K562 (cell line): Measurements from ENCODE around the gene ORC2. TPM values are rescaled to one million over a fixed set of nuclear protein-coding genes. Genes with fewer than 3 reads are reported as not detected.

Experiments
- ATAC-seq: fragments of 200-7000 bp; cut with Tn5 transposase; 3 replicates; pipeline ENCODE4 v1.9.1; 2020; ENCODE audit warnings: moderate library complexity
- BruUV-seq: library from RNA; stranded (reverse); fragments of 400-500 nt; replicated peaks from 2 replicates; lab custom pipeline; 2021; lab: Mats Ljungman, UMichigan
- CTCF ChIA-PET: fragments of 300-600 bp; formaldehyde crosslinking; extraction: SDS; loops from one replicate; lab custom pipeline; 2021; ENCODE audit warnings: low intra/inter-chr PET ratio; lab: Yijun Ruan, JAX
- POLR2A ChIA-PET: fragments of 300-600, 350-650 bp; sonication (Branson Sonifier 250); formaldehyde crosslinking; extraction: SDS; loops from one replicate; lab custom pipeline; 2021; ENCODE audit warnings: antibody characterized with exemption, inconsistent platforms; lab: Yijun Ruan, JAX
- DNase-seq, 4 experiments: peaks; one replicate each; pipeline versions ENCODE4 v3.0.0 to v3.0.0-alpha.2; 2011 to 2018; ENCODE audit warnings: low spot score in 3 of 4, mixed read lengths in 3 of 4; ENCODE audit errors: extremely low read depth in 1 of 4
- FAIRE-seq: peaks from 2 replicates; lab custom pipeline; 2011; peaks lifted over from hg19 to GRCh38; lab: Jason Lieb, UNC
- H2AFZ ChIP-seq: 2 replicates; pipeline ENCODE4 v1.6.0; 2011; ENCODE audit warnings: low read depth, low read length, control low read depth, inconsistent platforms
- H3K27ac ChIP-seq: fragments of 200-600 bp; 3 replicates; pipeline ENCODE4 v1.8.0; 2011; ENCODE audit warnings: low read depth, mild to moderate bottlenecking, control low read depth, inconsistent platforms, low read length, moderate library complexity, mixed read lengths; ENCODE audit errors: extremely low read depth
- H3K27me3 ChIP-seq, 2 experiments: fragments of 300-600 bp in 1 of 2; 2 replicates in 1 of 2; 3 replicates in 1 of 2; pipeline versions ENCODE4 v1.6.0 to v1.8.0; 2011; ENCODE audit warnings: inconsistent platforms in 2 of 2, low read length in 2 of 2, mild to moderate bottlenecking in 1 of 2, mixed read lengths in 1 of 2, moderate library complexity in 1 of 2; ENCODE audit not compliant: control insufficient read depth in 2 of 2, insufficient read depth in 2 of 2
- H3K36me3 ChIP-seq: fragments of 300-600 bp; 3 replicates; pipeline ENCODE4 v1.8.0; 2011; ENCODE audit warnings: mild to moderate bottlenecking, low read length, inconsistent platforms; ENCODE audit not compliant: control insufficient read depth, insufficient read depth
- H3K4me1 ChIP-seq, 2 experiments: fragments of 200-600 bp in 1 of 2; replicated peaks in 1 of 2; 2 replicates in 1 of 2; 3 replicates in 1 of 2; pipeline versions ENCODE4 v1.5.1 to v1.8.0; 2011; ENCODE audit warnings: inconsistent platforms in 2 of 2, low read length in 2 of 2, mild to moderate bottlenecking in 1 of 2, mixed read lengths in 1 of 2, moderate library complexity in 1 of 2; ENCODE audit not compliant: control insufficient read depth in 2 of 2, insufficient read depth in 2 of 2
- H3K4me2 ChIP-seq: 2 replicates; pipeline ENCODE4 v1.6.1; 2011; ENCODE audit warnings: low read length, control low read depth, inconsistent platforms, mixed read lengths; ENCODE audit not compliant: insufficient read depth
- H3K4me3 ChIP-seq: fragments of 200-600 bp; sonication (generic), shearing (Covaris generic); 2 replicates; pipeline ENCODE4 v1.5.1; 2016; ENCODE audit warnings: control low read depth, inconsistent platforms
- H3K79me2 ChIP-seq: fragments of 200-600 bp; 3 replicates; pipeline ENCODE4 v1.8.0; 2011; ENCODE audit warnings: low read length, inconsistent platforms; ENCODE audit not compliant: control insufficient read depth, insufficient read depth
- H3K9ac ChIP-seq, 2 experiments: 2 replicates each; pipeline versions ENCODE4 v1.6.0 to v1.6.1; 2011; ENCODE audit warnings: low read depth in 2 of 2, low read length in 2 of 2, control low read depth in 1 of 2, inconsistent platforms in 1 of 2, mild to moderate bottlenecking in 1 of 2, mixed read lengths in 1 of 2; ENCODE audit not compliant: insufficient read depth in 1 of 2
- H3K9me1 ChIP-seq: one replicate; pipeline ENCODE4 v1.6.0; 2011; ENCODE audit warnings: inconsistent platforms, mild to moderate bottlenecking, low read length, moderate library complexity; ENCODE audit not compliant: control insufficient read depth, insufficient read depth
- H3K9me3 ChIP-seq: replicated peaks from 2 replicates; pipeline ENCODE4 v1.5.1; 2011; ENCODE audit warnings: low read depth, low read length, inconsistent platforms; ENCODE audit not compliant: control insufficient read depth, insufficient read depth
- H4K20me1 ChIP-seq: replicated peaks from 2 replicates; pipeline ENCODE4 v1.6.1; 2011; ENCODE audit warnings: low read length, inconsistent platforms, mixed read lengths; ENCODE audit not compliant: control insufficient read depth, insufficient read depth
- ARID1B ChIP-seq: fragments of 450-650 bp; IDR thresholded peaks from 2 replicates; pipeline ENCODE4 v1.6.1; 2016; ENCODE audit warnings: antibody characterized with exemption, mild to moderate bottlenecking, inconsistent platforms
- HDGF ChIP-seq: fragments of 450-650 bp; IDR thresholded peaks from 2 replicates; pipeline ENCODE4 v1.6.1; 2016
- RAD51 ChIP-seq: fragments of 450-650 bp; IDR thresholded peaks from 2 replicates; pipeline ENCODE4 v1.7.1; 2016; ENCODE audit warnings: low read depth, mild to moderate bottlenecking, borderline replicate concordance
- RBM39 ChIP-seq: fragments of 200-400 bp; formaldehyde crosslinking; optimal IDR thresholded peaks from 2 replicates; pipeline ENCODE3; 2018; ENCODE audit warnings: low read depth, low read length
- SMAD3 ChIP-seq: fragments of 450-650 bp; formaldehyde crosslinking; conservative IDR thresholded peaks from 2 replicates; pipeline ENCODE4 v1.4.0; 2020; ENCODE audit warnings: mild to moderate bottlenecking
- SMARCC2 ChIP-seq: fragments of 450-650 bp; IDR thresholded peaks from 2 replicates; pipeline ENCODE4 v1.6.1; 2017; ENCODE audit warnings: antibody characterized with exemption, moderate library complexity, mild to moderate bottlenecking, low read depth
- SRSF7 ChIP-seq: fragments of 200-400 bp; formaldehyde crosslinking; optimal IDR thresholded peaks from 2 replicates; pipeline ENCODE3; 2017; ENCODE audit warnings: mild to moderate bottlenecking, low read depth, low read length
- ZNF165 ChIP-seq: fragments of 250-450 bp; sonication (Bioruptor Pico); IDR thresholded peaks from 2 replicates; pipeline ENCODE4 v1.4.0; 2020; ENCODE audit warnings: borderline replicate concordance
- WGBS: fragments of 100-300 bp; shearing (Covaris generic); methylation state at CpG from one replicate; pipeline ENCODE4 v1.1.6; 2016; ENCODE audit warnings: low coverage, mixed read lengths; ENCODE audit not compliant: insufficient coverage; ENCODE audit errors: missing lambda C conversion rate; 5-methylcytosine and 5-hydroxymethylcytosine counted together
- in situ Hi-C: fragments of 300-500 bp; cut with MboI; formaldehyde crosslinking; loops from 4 replicates; pipeline ENCODE4 v1.15.0; 2018; ENCODE audit warnings: inconsistent platforms, mixed read lengths
- intact Hi-C: fragments of 100-400 bp; cut with micrococcal nuclease; formaldehyde crosslinking; loops from 2 replicates; pipeline ENCODE4 v1.14.2; 2022
- polyA plus RNA-seq, 8 experiments: library from polyadenylated mRNA; depleted of rRNA in 4 of 8; stranded (reverse) in 5 of 8; unstranded in 3 of 8; fragments of >200 nt; fragmentation: Nextera tagmentation in 2 of 8; fragmentation: Illumina TruSeq in 1 of 8; extraction: Ambion mirVana in 2 of 8; extraction: Trizol in 1 of 8; gene quantifications; 2 replicates each; pipeline versions ENCODE4 v1.2.1 to v1.2.3, GENCODE V29; 2011 to 2014; ENCODE audit warnings: inconsistent platforms in 1 of 8, missing spikeins in 1 of 8
- total RNA-seq, 7 experiments: library from RNA; depleted of rRNA in 6 of 7; stranded (reverse); fragments of >200 nt in 6 of 7; fragmentation: Illumina TruSeq in 2 of 7; extraction: Trizol in 2 of 7; gene quantifications; 2 replicates each; pipeline versions ENCODE4 v1.2.1 to v1.2.3, GENCODE V29; 2011 to 2021; ENCODE audit warnings: low replicate concordance in 1 of 7
- TF ChIP-seq, protein P1 (sequence below): fragments of 250-450 bp; sonication (Bioruptor Pico); IDR thresholded peaks from 2 replicates; pipeline ENCODE4 v1.5.0; 2020; ENCODE audit warnings: mild to moderate bottlenecking, borderline replicate concordance

ORC2 gene
- total and polyA plus RNA-seq, 9 of the 15 experiments (the other 6 are each of a cell fraction or from before 2014, with no cell fraction given), result 5.6 to 41.1 (median 19.0) TPM

DNA sequence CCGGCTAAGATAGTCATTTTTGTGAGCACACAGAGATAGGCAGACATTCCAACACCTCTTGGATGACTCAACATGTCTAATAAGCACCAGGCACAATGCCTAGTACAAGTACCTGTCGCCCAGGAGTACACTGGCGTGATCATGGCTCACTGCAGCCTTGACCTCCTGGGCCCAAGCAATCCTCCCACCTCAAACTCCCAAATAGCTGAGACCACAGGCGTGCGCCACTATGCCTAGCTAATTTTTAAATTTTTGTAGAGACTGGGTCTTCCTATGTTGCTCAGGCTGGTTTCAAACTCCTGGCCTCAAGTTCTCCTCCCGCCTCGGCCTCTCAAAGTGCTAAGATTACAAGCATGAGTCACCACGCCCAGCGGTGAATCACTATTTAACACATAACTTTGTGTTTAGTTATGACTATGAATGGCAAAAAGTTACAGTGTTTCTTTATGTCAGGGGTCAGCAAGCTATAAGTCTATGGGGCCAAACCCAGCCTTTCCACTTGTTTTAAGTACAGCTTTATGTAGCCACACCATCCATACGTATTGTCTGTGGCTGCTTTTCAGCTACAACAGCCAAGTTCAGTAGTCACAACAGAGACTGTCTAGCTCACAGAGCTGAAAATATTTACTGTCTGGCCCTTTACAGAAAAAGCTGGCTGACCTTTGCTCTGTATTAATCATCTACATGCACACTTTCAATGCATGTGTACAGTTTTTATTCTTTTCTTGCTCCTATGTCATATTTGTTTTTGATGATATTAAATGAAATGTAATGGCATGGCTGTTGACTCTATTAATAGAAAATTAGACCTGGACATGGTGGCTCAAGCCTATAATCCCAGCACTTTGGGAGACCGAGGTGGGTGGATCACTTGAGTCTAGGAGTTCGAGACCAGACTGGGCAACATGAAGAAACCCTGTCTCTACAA lies 18.7 kb downstream of the ORC2 start (continued):
- TF ChIP-seq SRSF7, result no peak
- TF ChIP-seq, protein P1, sequence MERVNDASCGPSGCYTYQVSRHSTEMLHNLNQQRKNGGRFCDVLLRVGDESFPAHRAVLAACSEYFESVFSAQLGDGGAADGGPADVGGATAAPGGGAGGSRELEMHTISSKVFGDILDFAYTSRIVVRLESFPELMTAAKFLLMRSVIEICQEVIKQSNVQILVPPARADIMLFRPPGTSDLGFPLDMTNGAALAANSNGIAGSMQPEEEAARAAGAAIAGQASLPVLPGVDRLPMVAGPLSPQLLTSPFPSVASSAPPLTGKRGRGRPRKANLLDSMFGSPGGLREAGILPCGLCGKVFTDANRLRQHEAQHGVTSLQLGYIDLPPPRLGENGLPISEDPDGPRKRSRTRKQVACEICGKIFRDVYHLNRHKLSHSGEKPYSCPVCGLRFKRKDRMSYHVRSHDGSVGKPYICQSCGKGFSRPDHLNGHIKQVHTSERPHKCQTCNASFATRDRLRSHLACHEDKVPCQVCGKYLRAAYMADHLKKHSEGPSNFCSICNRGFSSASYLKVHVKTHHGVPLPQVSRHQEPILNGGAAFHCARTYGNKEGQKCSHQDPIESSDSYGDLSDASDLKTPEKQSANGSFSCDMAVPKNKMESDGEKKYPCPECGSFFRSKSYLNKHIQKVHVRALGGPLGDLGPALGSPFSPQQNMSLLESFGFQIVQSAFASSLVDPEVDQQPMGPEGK (CRISPR knock-in tag), result no peak
- no peak for TF ChIP-seq RBM39
- TF ChIP-seq SMARCC2, result 0 out of 2 replicates have a peak, but pooled peaks have one; percentile 34
- peak; percentile 45; the same call in 1 of the 2 replicates for TF ChIP-seq ARID1B

GRCh38 chr2:200943527-200944105 lies 19.8 kb downstream of the ORC2 start:
- ChIA-PET CTCF (no interaction called here), POLR2A (interaction anchor here (1.6 kb wide), 1 partner anchor 21 kb away, joined by 9 read pairs; no protein-coding TSS in a partner anchor)
- Histone ChIP-seq H3K27me3 (no peaks in the 10 kb centered on the region), H3K4me2 (no peak overlapping the region), H2AFZ (no peak overlapping the region), H3K4me1 (peaks cover 0 to 2% of the 10 kb centered on the region in 2 experiments; a peak in 1 of 5 replicates), H3K9me3 (no peaks in the 10 kb centered on the region), H3K9ac (no peak overlapping the region), H3K4me3 (no peak overlapping the region), H4K20me1 (no peaks in the 10 kb centered on the region), H3K36me3 (peaks cover 85% of the 10 kb centered on the region), H3K79me2 (no peaks in the 10 kb centered on the region), H3K9me1 (no peaks in the 10 kb centered on the region), H3K27ac (no peak overlapping the region)
- no peak for ATAC-seq
- WGBS, result 100% methylated on average over 1 of the region's 1 CpG
- no peak for FAIRE-seq
- TF ChIP-seq SMAD3 (CRISPR knock-in tag) (no peak), RAD51 (no peak), ZNF165 (CRISPR knock-in tag) (no peak), ARID1B (no peak), HDGF (no peak)
- intact Hi-C loops, result no loop called here
- BruUV-seq, result no TSS peak
- no peak for DNase-seq
- in situ Hi-C loops, result no loop called here
